ENCODE results near the gene MACC1.

The MACC1 gene

GRCh38 chr7:20229646-20230500 lies 12.7 kb upstream of the MACC1 start:
- FAIRE-seq (peak; percentile 87), DNase-seq (ENCODE audit: low spot score) (peak; percentile 88)

GRCh38 chr7:20229081-20229480 lies 11.9 kb upstream of the MACC1 start:
- FAIRE-seq (no peak), DNase-seq (ENCODE audit: low spot score) (no peak)

GRCh38 chr7:20228654-20229053 lies 11.5 kb upstream of the MACC1 start:
- no peak for DNase-seq (ENCODE audit: low spot score)
- FAIRE-seq, result no peak

- DNase-seq (ENCODE audit: low spot score) (no peak), FAIRE-seq (no peak)
Measured at GRCh38 chr7:20227291-20227795, 10.2 kb upstream of the MACC1 start.

- peak; percentile 20 for FAIRE-seq
- no peak for DNase-seq (ENCODE audit: low spot score)
Measured at GRCh38 chr7:20226860-20227259, 9.7 kb upstream of the MACC1 start.

- DNase-seq (ENCODE audit: low spot score), result no peak
- FAIRE-seq, result no peak
Measured at GRCh38 chr7:20225384-20225783, 8.2 kb upstream of the MACC1 start.

- FAIRE-seq (peak; percentile 20), DNase-seq (ENCODE audit: low spot score) (no peak)
Measured at GRCh38 chr7:20224025-20224424, 6.8 kb upstream of the MACC1 start.

GRCh38 chr7:20223356-20223755 lies 6.2 kb upstream of the MACC1 start:
- FAIRE-seq, result peak; percentile 97
- peak; percentile 60 for DNase-seq (ENCODE audit: low spot score)

GRCh38 chr7:20222219-20222828 lies 5.1 kb upstream of the MACC1 start:
- FAIRE-seq (no peak), DNase-seq (ENCODE audit: low spot score) (no peak)

- DNase-seq (ENCODE audit: low spot score) (peak; percentile 93), FAIRE-seq (peak; percentile 99)
Measured at GRCh38 chr7:20220921-20221547, 3.9 kb upstream of the MACC1 start.

- DNase-seq (ENCODE audit: low spot score) (no peak), FAIRE-seq (no peak)
Measured at GRCh38 chr7:20220293-20220761, 3.1 kb upstream of the MACC1 start.

GRCh38 chr7:20219446-20220292 lies 2.5 kb upstream of the MACC1 start:
- DNase-seq (ENCODE audit: low spot score), result peak; percentile 99

GRCh38 chr7:20219062-20219445 lies 1.9 kb upstream of the MACC1 start:
- FAIRE-seq (no peak), DNase-seq (ENCODE audit: low spot score) (no peak)

More at GRCh38 chr7:20219446-20220292, 2.5 kb upstream of the MACC1 start:
- FAIRE-seq, result no peak

GRCh38 chr7:20218279-20218678 lies 1.1 kb upstream of the MACC1 start:
- no peak for DNase-seq (ENCODE audit: low spot score)
- FAIRE-seq, result peak; percentile 63

GRCh38 chr7:20216406-20217036 lies 663 bp downstream of the MACC1 start:
- no peak for FAIRE-seq
- DNase-seq (ENCODE audit: low spot score), result no peak

- DNase-seq (ENCODE audit: low spot score) (no peak), FAIRE-seq (peak; percentile 30)
Measured at GRCh38 chr7:20214921-20215669, 2.1 kb downstream of the MACC1 start.

GRCh38 chr7:20214132-20214531 lies 3.1 kb downstream of the MACC1 start:
- DNase-seq (ENCODE audit: low spot score) (no peak), FAIRE-seq (no peak)

- DNase-seq (ENCODE audit: low spot score), result no peak
- FAIRE-seq, result no peak
Measured at GRCh38 chr7:20213378-20213777, 3.8 kb downstream of the MACC1 start.

- DNase-seq (ENCODE audit: low spot score), result no peak
- no peak for FAIRE-seq
Measured at GRCh38 chr7:20211376-20211775, 5.8 kb downstream of the MACC1 start.
